Prostate gland (tissue), 2 donors: ENCODE measurements around the gene TMTC1. TPM values are rescaled to one million over a fixed set of nuclear protein-coding genes. Genes with fewer than 3 reads are reported as not detected.

Source experiments
- DNase-seq: peaks from one replicate; pipeline ENCODE4 v3.0.0-alpha.2; 2019; ENCODE audit warnings: low spot score
- H3K27ac ChIP-seq, 2 donors: fragments of 200-600 bp; sonication (generic); 2 replicates each; pipeline ENCODE4 v1.5.1; 2017 to 2019
- H3K27me3 ChIP-seq: fragments of 200-600 bp; sonication (generic); replicated peaks from 2 replicates; pipeline ENCODE4 v1.5.1; 2019; ENCODE audit not compliant: insufficient read depth
- H3K36me3 ChIP-seq, 2 donors: fragments of 200-600 bp; sonication (generic); 1 replicate in 1 of 2; 2 replicates in 1 of 2; pipeline versions ENCODE4 v1.5.1 to v1.8.1; 2017 to 2019
- H3K4me1 ChIP-seq: fragments of 200-600 bp; sonication (generic); replicated peaks from 2 replicates; pipeline ENCODE4 v1.5.1; 2019
- H3K4me3 ChIP-seq, 2 donors: fragments of 200-600 bp; sonication (generic); 2 replicates each; pipeline ENCODE4 v1.5.1; 2017 to 2019
- H3K9me3 ChIP-seq: fragments of 200-600 bp; sonication (generic); 2 replicates; pipeline ENCODE4 v1.5.1; 2017
- POLR2A ChIP-seq: fragments of 450-650 bp; IDR thresholded peaks from one replicate; pipeline ENCODE4 v1.6.1; 2016; ENCODE audit warnings: antibody characterized with exemption, mild to moderate bottlenecking
- POLR2AphosphoS5 ChIP-seq: sonication (generic); formaldehyde crosslinking; IDR thresholded peaks from one replicate; pipeline ENCODE4 v1.6.1; 2017; ENCODE audit warnings: antibody characterized with exemption
- WGBS: methylation state at CpG from one replicate; pipeline ENCODE4 v1.1.5; 2018; 5-methylcytosine and 5-hydroxymethylcytosine counted together
- intact Hi-C: fragments of 100-400 bp; cut with DNase I; formaldehyde crosslinking; loops from one replicate; pipeline ENCODE4 v1.14.2; 2022
- total RNA-seq, 2 donors: library from RNA; depleted of rRNA; stranded (reverse); fragments of >200 nt; gene quantifications; one replicate each; pipeline ENCODE4 v1.1.0, GENCODE V29; 2016
- TF ChIP-seq, protein P1 (sequence below), 4 experiments: fragments of 200-600 bp in 2 of 4; fragments of 450-650 bp in 2 of 4; sonication (generic) in 2 of 4; IDR thresholded peaks; 1 replicate in 3 of 4; 2 replicates in 1 of 4; pipeline ENCODE4 v1.5.1; 2016 to 2019; ENCODE audit warnings: antibody characterized with exemption in 4 of 4, mild to moderate bottlenecking in 2 of 4, moderate library complexity in 2 of 4

Gene TMTC1
- total RNA-seq, 2 donors from 2014 or later: 12.9 to 25.2 TPM

GRCh38 chr12:29566441-29566840 is 217.3 kb downstream of the TMTC1 start:
- no peaks in the 10 kb centered on the region for H3K27me3 ChIP-seq
- H3K9me3 ChIP-seq: no peaks in the 10 kb centered on the region
- DNase-seq: no peak
- no peaks in the 10 kb centered on the region for H3K36me3 ChIP-seq
- H3K4me3 ChIP-seq: no peak overlapping the region
- H3K27ac ChIP-seq: no peak overlapping the region
- TF ChIP-seq, protein P1, sequence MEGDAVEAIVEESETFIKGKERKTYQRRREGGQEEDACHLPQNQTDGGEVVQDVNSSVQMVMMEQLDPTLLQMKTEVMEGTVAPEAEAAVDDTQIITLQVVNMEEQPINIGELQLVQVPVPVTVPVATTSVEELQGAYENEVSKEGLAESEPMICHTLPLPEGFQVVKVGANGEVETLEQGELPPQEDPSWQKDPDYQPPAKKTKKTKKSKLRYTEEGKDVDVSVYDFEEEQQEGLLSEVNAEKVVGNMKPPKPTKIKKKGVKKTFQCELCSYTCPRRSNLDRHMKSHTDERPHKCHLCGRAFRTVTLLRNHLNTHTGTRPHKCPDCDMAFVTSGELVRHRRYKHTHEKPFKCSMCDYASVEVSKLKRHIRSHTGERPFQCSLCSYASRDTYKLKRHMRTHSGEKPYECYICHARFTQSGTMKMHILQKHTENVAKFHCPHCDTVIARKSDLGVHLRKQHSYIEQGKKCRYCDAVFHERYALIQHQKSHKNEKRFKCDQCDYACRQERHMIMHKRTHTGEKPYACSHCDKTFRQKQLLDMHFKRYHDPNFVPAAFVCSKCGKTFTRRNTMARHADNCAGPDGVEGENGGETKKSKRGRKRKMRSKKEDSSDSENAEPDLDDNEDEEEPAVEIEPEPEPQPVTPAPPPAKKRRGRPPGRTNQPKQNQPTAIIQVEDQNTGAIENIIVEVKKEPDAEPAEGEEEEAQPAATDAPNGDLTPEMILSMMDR (IDR thresholded peaks at IDR 0.05): no peak
- TF ChIP-seq POLR2A: no peak
- no peak for TF ChIP-seq POLR2AphosphoS5
- intact Hi-C loops: no loop called here
- WGBS: 85% methylated on average over 6 of the region's 6 CpGs
- H3K4me1 ChIP-seq: peaks cover 18% of the 10 kb centered on the region

GRCh38 chr12:29565727-29566126 is 218.0 kb downstream of the TMTC1 start:
- DNase-seq: peak; percentile 24
- Histone ChIP-seq H3K4me3 (no peak overlapping the region), H3K36me3 (no peaks in the 10 kb centered on the region), H3K4me1 (peaks cover 21% of the 10 kb centered on the region), H3K27me3 (no peaks in the 10 kb centered on the region), H3K27ac (peak overlapping the region in 1 of 2 donors; percentile 8), H3K9me3 (no peaks in the 10 kb centered on the region)
- intact Hi-C loops: no loop called here
- TF ChIP-seq POLR2AphosphoS5: peak; percentile 55
- TF ChIP-seq, protein P1 (IDR thresholded peaks at IDR 0.05): no peak
- WGBS: 54% methylated on average over 5 of the region's 5 CpGs

DNA sequence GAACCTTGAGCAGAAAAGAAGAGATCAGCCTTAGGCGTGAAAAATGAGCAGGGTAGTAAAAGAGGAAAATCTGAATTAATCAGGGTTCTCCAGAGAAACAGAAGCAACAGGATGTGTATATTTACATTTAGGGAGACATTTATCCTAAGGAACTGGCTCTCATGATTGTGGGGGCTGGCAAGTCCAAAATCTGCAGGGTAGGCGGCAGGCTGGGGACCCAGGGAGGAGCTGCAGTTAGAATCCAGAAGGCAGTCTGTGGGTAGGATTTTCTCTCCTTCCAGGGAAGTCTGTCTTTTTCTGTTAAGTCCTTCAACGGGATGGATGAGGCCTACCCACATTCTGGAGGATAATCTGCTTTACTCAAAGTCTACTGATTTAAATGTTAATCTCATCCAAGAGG is 218.8 kb downstream of the TMTC1 start:
- no peak for DNase-seq
- 98% methylated on average over 3 of the region's 3 CpGs for WGBS
- Histone ChIP-seq H3K27me3 (no peaks in the 10 kb centered on the region), H3K36me3 (no peaks in the 10 kb centered on the region), H3K4me1 (peaks cover 21% of the 10 kb centered on the region), H3K27ac (no peak overlapping the region), H3K9me3 (no peaks in the 10 kb centered on the region), H3K4me3 (no peak overlapping the region)
- intact Hi-C loops: no loop called here
- TF ChIP-seq POLR2A: no peak
- no peak for TF ChIP-seq POLR2AphosphoS5
- TF ChIP-seq, protein P1 (IDR thresholded peaks at IDR 0.05): no peak

- Histone ChIP-seq H3K36me3 (no peaks in the 10 kb centered on the region), H3K27ac (peak overlapping the region; percentile 38 to 62), H3K27me3 (no peaks in the 10 kb centered on the region), H3K9me3 (no peaks in the 10 kb centered on the region), H3K4me1 (peaks cover 21% of the 10 kb centered on the region), H3K4me3 (peak overlapping the region in 1 of 2 donors; percentile 19)
- intact Hi-C loops: no loop called here
- TF ChIP-seq POLR2A: no peak
- peak; percentile 80 for TF ChIP-seq POLR2AphosphoS5
- WGBS: 47% methylated on average over 10 of the region's 10 CpGs
- peak; percentile 59 for DNase-seq
Observed at GRCh38 chr12:29563636-29564035, 220.1 kb downstream of the TMTC1 start.

DNA sequence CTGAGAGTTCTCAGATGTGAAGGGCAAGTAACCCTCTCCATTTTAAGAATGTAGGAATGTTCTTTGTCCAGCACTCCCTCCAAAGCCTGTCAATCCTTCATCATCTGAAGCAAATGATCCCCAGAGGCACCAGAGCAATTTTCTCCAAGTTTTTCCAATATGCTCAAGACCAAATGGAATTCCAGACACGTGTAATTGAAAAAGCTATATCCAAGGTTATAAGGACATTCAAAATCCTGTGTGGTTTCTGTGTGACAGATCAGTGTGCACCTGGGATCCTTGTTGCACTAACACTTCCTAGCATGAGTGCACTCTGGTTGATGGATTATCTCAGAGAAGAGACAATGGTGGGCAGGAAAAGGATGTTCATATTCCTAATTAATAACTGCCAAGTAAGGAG is 220.7 kb downstream of the TMTC1 start:
- Histone ChIP-seq H3K36me3 (no peaks in the 10 kb centered on the region), H3K27ac (peak overlapping the region in 1 of 2 donors; percentile 62), H3K4me3 (no peak overlapping the region), H3K27me3 (no peaks in the 10 kb centered on the region), H3K4me1 (peaks cover 23% of the 10 kb centered on the region), H3K9me3 (no peaks in the 10 kb centered on the region)
- no peak for DNase-seq
- WGBS: 75% methylated on average over 1 of the region's 1 CpG
- intact Hi-C loops: no loop called here
- TF ChIP-seq, protein P1 (IDR thresholded peaks at IDR 0.05): no peak
- TF ChIP-seq POLR2AphosphoS5 (no peak), POLR2A (no peak)
